ENCODE results near the gene MFSD12. TPM values are rescaled to one million over a fixed set of nuclear protein-coding genes. Genes with fewer than 3 reads are reported as not detected.

Gene MFSD12
- total RNA-seq, 1 donor, result 104 TPM

DNA sequence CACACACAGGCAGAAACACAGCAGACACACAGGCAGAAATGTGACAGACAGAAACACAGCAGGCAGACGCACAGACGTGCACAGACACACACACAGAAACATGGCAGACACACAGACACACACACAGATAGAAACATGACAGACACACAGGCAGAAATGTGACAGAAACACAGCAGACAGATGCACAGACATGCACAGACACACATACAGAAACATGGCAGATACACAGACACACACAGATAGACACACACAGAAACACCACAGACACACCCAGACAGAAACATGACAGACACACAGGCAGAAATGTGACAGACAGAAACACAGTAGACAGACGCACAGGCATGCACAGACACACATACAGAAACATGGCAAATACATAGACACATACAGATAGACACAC, 48.0 kb upstream of the MFSD12 start:
- no peak for DNase-seq (ENCODE audit: insufficient read length, low spot score, missing footprints)
- H3K4me3 ChIP-seq (ENCODE audit: insufficient read depth, low read length), result no peak overlapping the region

DNA sequence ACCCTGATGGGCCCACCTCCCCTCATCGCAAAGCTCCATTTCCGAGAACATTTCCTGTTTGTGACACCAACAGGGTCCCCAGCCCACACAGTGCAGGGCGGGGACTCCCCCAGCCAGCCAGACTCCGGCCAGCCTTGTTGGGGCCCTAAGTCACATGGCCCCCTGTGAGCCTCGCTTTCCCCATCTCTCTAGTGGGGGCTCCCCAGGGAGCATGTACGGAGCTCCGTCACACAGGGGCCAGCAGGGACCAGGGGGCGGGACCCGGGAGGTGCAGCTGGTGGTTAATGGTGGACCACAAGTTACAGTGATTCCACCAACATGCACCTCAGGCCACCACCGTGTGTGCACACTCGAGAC, 47.6 kb upstream of the MFSD12 start:
- H3K36me3 ChIP-seq (ENCODE audit: insufficient read depth, low read length), result no peaks in the 10 kb centered on the region
- H3K4me2 ChIP-seq (ENCODE audit: insufficient read depth, low read length), result no peak overlapping the region

More for the DNA sequence above, 48.0 kb upstream of the MFSD12 start:
- Histone ChIP-seq H3K4me2 (ENCODE audit: insufficient read depth, low read length) (peak overlapping the region; percentile 85), H3K27me3 (ENCODE audit: insufficient read depth, low read length) (peaks cover 2% of the 10 kb centered on the region), H3K27ac (ENCODE audit: low read depth, low read length) (no peak overlapping the region), H2AFZ (ENCODE audit: low read length) (no peak overlapping the region), H3K36me3 (ENCODE audit: insufficient read depth, low read length) (no peaks in the 10 kb centered on the region), H4K20me1 (ENCODE audit: insufficient read depth, low read length) (no peaks in the 10 kb centered on the region), H3K9me3 (ENCODE audit: low read depth, low read length) (no peaks in the 10 kb centered on the region), H3K4me1 (ENCODE audit: insufficient read depth, low read length) (peaks cover 13% of the 10 kb centered on the region), H3K79me2 (ENCODE audit: insufficient read depth, low read length) (no peaks in the 10 kb centered on the region)
- TF ChIP-seq, protein P1, sequence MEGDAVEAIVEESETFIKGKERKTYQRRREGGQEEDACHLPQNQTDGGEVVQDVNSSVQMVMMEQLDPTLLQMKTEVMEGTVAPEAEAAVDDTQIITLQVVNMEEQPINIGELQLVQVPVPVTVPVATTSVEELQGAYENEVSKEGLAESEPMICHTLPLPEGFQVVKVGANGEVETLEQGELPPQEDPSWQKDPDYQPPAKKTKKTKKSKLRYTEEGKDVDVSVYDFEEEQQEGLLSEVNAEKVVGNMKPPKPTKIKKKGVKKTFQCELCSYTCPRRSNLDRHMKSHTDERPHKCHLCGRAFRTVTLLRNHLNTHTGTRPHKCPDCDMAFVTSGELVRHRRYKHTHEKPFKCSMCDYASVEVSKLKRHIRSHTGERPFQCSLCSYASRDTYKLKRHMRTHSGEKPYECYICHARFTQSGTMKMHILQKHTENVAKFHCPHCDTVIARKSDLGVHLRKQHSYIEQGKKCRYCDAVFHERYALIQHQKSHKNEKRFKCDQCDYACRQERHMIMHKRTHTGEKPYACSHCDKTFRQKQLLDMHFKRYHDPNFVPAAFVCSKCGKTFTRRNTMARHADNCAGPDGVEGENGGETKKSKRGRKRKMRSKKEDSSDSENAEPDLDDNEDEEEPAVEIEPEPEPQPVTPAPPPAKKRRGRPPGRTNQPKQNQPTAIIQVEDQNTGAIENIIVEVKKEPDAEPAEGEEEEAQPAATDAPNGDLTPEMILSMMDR (IDR thresholded peaks at IDR 0.05; ENCODE audit: extremely low read depth, low read depth, low read length), result no peak

DNA sequence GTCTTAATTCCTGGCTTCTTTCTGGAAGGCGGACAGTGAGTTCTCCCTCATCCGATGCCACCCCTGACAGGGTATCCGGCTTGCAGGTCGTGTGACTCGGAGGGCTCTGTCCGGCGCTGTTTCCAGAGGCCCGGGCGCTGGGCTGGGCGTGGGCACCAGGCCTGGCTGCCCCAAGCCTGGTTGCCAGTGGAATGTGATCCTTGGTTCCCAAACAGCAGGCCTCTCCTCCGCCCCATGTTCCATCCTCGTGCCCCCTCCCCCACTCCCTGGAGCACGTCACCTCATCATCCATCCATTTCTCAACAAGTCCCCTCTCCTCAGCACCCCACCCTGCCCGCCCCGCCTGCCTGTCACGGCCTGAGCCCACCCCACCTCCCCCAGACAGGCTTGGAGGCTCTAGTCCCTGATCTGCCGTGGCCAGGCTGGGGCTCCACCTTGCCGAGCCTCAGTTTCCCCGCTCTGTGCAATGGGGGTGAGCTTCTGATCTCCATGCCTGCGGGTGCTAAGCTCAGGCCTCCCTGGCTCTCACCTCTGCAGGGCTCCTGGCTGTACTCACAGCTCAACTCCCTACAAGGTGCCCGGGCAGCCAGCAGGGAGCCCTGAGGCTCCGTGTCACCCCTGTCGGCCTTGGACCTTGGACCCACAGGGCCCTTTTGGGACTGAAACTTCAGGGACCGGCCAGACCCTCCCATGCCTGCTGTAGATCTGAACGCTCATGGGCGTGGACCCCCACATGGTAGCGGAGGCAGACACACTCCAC, 47.0 kb upstream of the MFSD12 start:
- TF ChIP-seq, protein P1 (IDR thresholded peaks at IDR 0.05; ENCODE audit: extremely low read depth, low read depth, low read length), result no peak
- Histone ChIP-seq H3K4me3 (ENCODE audit: insufficient read depth, low read length) (no peak overlapping the region), H3K4me1 (ENCODE audit: insufficient read depth, low read length) (peaks cover 13% of the 10 kb centered on the region), H3K79me2 (ENCODE audit: insufficient read depth, low read length) (no peaks in the 10 kb centered on the region), H3K27me3 (ENCODE audit: insufficient read depth, low read length) (peaks cover 2% of the 10 kb centered on the region), H3K9me3 (ENCODE audit: low read depth, low read length) (no peaks in the 10 kb centered on the region), H3K4me2 (ENCODE audit: insufficient read depth, low read length) (no peak overlapping the region), H4K20me1 (ENCODE audit: insufficient read depth, low read length) (no peaks in the 10 kb centered on the region), H3K36me3 (ENCODE audit: insufficient read depth, low read length) (no peaks in the 10 kb centered on the region), H2AFZ (ENCODE audit: low read length) (no peak overlapping the region), H3K27ac (ENCODE audit: low read depth, low read length) (no peak overlapping the region)
- no peak for DNase-seq (ENCODE audit: insufficient read length, low spot score, missing footprints)

More for the DNA sequence above, 47.6 kb upstream of the MFSD12 start:
- Histone ChIP-seq H3K4me1 (ENCODE audit: insufficient read depth, low read length) (peaks cover 13% of the 10 kb centered on the region), H4K20me1 (ENCODE audit: insufficient read depth, low read length) (no peaks in the 10 kb centered on the region), H3K9me3 (ENCODE audit: low read depth, low read length) (no peaks in the 10 kb centered on the region), H3K27me3 (ENCODE audit: insufficient read depth, low read length) (peaks cover 2% of the 10 kb centered on the region), H2AFZ (ENCODE audit: low read length) (no peak overlapping the region), H3K79me2 (ENCODE audit: insufficient read depth, low read length) (no peaks in the 10 kb centered on the region), H3K4me3 (ENCODE audit: insufficient read depth, low read length) (no peak overlapping the region), H3K27ac (ENCODE audit: low read depth, low read length) (no peak overlapping the region)
- TF ChIP-seq, protein P1 (IDR thresholded peaks at IDR 0.05; ENCODE audit: extremely low read depth, low read depth, low read length), result no peak
- DNase-seq (ENCODE audit: insufficient read length, low spot score, missing footprints), result no peak

DNA sequence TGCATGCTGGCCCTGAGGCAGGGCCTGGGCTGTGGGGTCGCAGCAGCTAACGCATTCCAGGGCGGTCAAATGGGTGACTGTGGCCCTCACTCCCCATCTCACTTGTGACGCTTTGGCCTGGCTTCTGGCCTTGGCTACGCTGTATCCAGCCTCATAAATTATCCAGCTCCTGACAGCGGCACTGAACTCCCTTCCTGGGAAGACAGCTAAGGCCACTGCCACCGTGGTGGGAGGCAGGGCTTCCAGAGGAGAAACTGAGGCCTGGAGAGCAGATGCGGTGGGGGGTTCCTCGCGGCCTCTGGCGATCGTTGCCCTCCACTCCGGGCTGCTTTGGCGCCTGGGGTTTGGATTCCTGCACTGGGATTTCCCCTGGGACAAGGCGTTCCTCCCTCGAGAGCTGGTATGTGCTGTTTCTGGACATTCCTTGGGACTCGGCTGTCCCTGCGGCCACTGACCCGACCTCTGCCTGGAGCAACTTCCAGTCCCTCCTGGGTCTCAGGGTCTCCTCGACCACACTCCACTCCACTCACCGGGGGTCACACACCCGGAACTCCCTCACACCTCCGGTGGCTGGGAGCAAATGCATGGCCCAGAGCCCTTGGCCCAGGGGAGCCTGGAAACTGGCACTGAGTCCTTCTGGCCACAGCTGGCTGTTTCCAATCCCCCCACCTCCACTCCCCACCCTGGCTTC, 45.9 kb upstream of the MFSD12 start:
- TF ChIP-seq, protein P1 (IDR thresholded peaks at IDR 0.05; ENCODE audit: extremely low read depth, low read depth, low read length), result no peak
- Histone ChIP-seq H3K36me3 (ENCODE audit: insufficient read depth, low read length) (no peaks in the 10 kb centered on the region), H3K4me3 (ENCODE audit: insufficient read depth, low read length) (no peak overlapping the region), H4K20me1 (ENCODE audit: insufficient read depth, low read length) (no peaks in the 10 kb centered on the region), H2AFZ (ENCODE audit: low read length) (no peak overlapping the region), H3K4me1 (ENCODE audit: insufficient read depth, low read length) (peaks cover 13% of the 10 kb centered on the region), H3K27ac (ENCODE audit: low read depth, low read length) (no peak overlapping the region), H3K9me3 (ENCODE audit: low read depth, low read length) (no peaks in the 10 kb centered on the region), H3K27me3 (ENCODE audit: insufficient read depth, low read length) (peaks cover 2% of the 10 kb centered on the region), H3K79me2 (ENCODE audit: insufficient read depth, low read length) (no peaks in the 10 kb centered on the region), H3K4me2 (ENCODE audit: insufficient read depth, low read length) (no peak overlapping the region)
- no peak for DNase-seq (ENCODE audit: insufficient read length, low spot score, missing footprints)

Data from osteoblast (primary cell).